GM19452 (cell line): ENCODE data around the gene SEMA4D.
"Not testable (repeated sequence)": the region's sequence is repeated elsewhere in the genome, so short reads cannot be mapped to it uniquely, and the experiment has no call there.

ENCODE experiments used
- ATAC-seq: cut with Tn5 transposase; IDR thresholded peaks from one replicate; pipeline ENCODE4 v1.9.1; 2021; ENCODE audit not compliant: unreplicated experiment

The SEMA4D gene

GRCh38 chr9:89483592-89484474, 14.1 kb downstream of the SEMA4D start:
- peak; percentile 73 for ATAC-seq

DNA sequence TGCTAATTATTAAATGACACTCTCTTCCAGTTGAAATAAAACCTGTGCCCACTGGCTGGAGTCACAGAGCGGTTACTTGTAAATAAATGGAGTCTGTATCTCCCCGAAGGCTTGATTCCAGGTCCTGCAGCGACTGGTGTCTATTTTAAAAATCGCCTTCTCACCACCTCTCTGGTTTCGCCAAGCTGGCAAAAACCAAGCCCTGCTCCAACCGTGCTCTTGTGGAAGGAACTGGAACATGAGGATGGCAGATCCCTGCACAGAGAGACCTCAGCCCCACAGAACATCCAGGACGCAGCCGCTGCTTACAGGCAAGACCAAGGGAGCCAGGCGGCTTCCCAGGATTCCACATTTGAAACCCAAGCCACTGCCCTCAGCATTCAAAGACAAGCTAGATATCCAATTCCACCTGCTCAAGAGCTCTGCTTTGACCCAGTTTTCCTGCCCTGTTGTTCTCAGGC, 15.0 kb downstream of the SEMA4D start:
- no peak for ATAC-seq

GRCh38 chr9:89482056-89482851, 15.7 kb downstream of the SEMA4D start:
- no peak for ATAC-seq

DNA sequence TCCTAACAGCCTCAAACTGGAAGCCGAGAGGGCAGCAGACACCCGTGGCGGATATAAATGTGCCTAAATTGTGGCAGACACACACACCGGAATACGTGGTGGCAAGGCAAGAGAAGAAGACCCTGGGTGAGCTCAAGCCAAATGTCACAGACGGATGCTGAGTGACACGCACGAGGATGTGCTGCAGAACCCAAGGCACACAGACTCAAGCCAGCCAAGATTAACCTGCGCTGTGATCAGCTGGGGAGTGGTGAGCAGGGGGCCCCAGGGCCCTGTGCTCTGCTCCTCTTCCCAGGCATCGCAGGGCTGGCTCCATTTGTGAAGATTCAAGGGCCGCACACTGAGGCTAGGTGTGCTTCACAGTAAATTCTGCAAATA, 16.4 kb downstream of the SEMA4D start:
- no peak for ATAC-seq

GRCh38 chr9:89480825-89481537, 16.9 kb downstream of the SEMA4D start:
- no peak for ATAC-seq

GRCh38 chr9:89480372-89480771, 17.5 kb downstream of the SEMA4D start:
- not testable (repeated sequence) for ATAC-seq

- ATAC-seq = not testable (repeated sequence)
Measured at GRCh38 chr9:89479669-89480011, 18.3 kb downstream of the SEMA4D start.

DNA sequence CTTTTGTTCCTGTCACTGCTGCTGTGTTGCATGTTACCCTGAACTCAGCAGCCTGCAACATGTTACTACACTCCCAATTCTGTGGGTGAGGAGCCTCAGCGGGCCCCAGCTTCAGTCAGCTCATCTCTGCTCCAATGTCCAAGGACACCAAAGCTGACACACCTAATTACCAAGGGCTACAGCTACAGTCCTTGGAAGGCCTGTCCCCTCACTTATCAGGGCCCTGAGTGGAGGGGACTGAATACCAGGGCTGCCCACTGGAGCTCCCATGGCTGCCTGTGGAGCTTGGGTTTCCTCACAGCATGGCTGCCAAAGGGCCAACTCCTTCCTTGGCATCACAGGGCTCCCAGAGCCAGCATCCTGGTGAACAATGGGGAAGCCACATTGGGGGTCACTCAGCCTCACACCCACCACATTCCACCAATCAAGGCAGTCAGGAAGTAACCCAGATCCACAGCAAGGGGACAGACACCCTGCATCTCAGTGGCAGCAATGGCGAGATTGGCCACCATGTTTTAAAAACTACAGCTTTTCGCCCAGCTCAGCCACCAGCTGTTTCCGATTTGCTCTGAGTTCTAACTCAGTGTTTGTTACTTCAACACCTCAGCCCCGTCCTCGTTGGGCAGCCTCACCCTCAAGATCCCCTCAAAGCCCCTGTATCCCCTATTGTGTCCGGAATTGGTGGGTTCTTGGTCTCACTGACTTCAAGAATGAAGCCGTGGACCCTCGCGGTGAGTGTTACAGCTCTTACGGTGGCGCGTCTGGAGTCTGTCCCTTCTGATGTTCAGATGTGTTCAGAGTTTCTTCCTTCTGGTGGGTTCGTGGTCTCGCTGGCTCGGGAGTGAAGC, 18.9 kb downstream of the SEMA4D start:
- no peak for ATAC-seq

GRCh38 chr9:89477811-89478630, 19.9 kb downstream of the SEMA4D start:
- ATAC-seq = no peak

GRCh38 chr9:89477384-89477783, 20.5 kb downstream of the SEMA4D start:
- ATAC-seq = no peak

DNA sequence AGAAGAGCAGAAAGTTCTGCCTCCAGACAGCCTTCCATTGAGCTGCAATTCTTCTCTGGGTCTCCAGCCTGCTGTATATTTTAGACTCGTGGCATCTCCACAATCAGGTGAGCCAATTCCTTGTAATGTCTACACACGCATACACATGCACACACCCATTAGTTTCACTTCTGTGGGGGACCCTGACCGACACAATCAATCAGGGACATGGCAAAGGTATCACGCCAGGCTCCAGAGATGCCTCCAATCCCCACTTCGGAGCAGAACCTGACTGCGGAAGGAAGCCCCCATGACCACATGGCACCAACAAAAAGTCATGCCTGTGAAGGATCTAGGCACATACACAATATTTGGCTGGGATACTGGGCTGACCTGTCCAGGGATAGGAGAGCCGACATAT, 21.4 kb downstream of the SEMA4D start:
- no peak for ATAC-seq

GRCh38 chr9:89475891-89476440, 21.9 kb downstream of the SEMA4D start:
- no peak for ATAC-seq

GRCh38 chr9:89474939-89475338, 23.0 kb downstream of the SEMA4D start:
- no peak for ATAC-seq

DNA sequence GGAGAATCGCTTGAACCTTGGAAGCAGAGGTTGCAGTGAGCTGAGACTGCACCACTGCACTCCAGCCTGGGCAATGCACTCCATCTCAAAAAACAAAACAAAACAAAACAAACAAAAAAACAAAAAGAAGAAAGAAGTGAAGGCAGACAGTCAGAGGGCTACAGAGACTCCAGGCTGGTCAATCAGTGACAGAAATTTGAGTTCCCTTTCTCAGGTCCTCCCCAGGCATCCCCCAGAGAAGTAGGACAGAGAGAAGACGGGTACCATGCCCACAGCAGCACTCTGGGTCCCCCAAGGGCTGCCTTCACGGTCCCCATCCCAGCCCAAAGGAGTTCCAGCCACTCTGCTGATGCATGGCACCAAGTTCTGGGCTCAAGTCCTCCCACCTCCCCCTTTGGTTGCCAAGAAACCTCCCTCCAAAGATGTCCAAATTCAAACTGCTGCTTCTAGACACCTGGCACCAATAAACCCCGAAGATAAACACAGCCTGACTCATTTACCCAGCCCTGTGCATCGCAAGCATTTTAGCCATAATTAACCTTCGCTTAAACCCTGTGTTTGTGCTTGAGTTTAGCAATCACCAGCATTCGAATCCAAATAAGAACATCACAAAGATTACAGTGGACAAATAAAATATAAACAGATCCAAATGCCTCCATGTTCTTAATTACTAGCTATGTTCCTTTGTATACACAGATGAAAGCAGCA, 24.0 kb downstream of the SEMA4D start:
- ATAC-seq = no peak

DNA sequence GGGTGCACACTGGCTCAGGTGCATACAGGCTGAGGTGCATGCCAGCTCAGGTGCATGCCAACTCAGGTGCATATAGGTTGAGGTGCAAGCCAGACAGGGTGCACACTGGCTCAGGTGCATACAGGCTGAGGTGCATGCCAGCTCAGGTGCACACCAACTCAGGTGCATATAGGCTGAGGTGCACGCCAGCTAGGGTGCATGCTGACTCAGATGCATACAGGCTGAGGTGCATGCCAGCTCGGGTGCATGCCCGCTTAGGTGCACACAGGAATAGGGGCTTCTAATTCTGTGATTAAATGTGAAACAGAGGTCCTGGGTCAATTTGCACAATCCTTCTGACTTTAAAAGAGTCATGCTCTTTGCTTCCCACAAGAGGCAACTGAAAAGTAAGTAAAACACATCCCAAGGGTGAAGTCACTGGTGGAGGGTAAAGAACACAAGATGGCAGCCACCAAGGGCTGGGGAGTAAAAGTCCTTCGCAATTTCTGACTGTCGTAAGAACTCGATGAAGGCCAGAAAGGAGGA, 26.1 kb downstream of the SEMA4D start:
- ATAC-seq = not testable (repeated sequence)

GRCh38 chr9:89471390-89471789, 26.5 kb downstream of the SEMA4D start:
- ATAC-seq = no peak

DNA sequence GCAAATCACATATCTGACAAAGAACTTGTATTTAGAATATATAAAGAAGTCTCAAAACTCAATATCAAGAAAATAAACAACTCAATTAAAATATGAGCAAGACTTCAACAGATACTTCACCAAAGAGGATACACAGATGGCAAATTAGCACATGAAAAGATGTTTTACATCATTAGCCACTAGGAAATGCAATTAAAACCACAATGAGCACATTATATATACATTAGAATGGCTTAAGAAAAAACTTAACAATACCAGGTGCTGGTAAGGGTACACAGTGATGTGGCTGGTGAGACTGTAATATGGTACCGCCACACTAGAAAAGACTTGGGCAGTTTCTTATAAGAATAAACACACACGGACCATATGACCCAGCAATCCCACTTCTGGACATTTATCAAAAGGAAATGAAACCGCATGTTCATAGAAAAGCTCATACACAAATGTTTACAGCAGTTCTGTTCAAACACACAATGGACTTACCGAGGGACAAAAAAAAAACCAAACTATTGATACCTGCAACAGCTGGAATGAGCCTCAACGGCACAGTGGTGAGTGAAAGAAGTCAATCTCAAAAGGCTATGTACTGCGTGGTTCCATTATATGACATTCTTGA, 27.6 kb downstream of the SEMA4D start:
- ATAC-seq = no peak

DNA sequence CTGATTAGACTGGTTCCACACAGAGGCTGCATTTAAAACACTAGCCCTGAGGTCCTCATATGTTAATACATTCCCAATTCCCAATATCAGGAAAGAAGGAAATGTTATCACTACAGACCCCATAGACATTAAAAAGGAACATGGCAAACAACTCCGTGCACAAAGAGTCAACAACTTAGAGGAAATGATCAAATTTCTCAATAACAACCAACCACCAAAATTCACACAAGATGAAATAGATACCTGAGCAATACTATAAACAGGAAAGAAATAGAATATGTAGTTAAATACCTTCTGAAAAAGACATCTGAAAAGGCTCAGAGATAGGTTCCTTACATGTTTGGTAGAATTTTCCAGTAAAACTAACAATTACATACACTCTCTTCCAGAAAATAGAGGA, 28.9 kb downstream of the SEMA4D start:
- ATAC-seq = no peak
